DOHH2 (cell line): ENCODE measurements around the gene CAPN1.
"Not testable (repeated sequence)": the region's sequence is repeated elsewhere in the genome, so short reads cannot be mapped to it uniquely, and the experiment has no call there.

Source experiments
- CTCF ChIP-seq: fragments of 200-600 bp; sonication (generic); IDR thresholded peaks from one replicate; pipeline ENCODE4 v1.5.1; 2014; ENCODE audit warnings: antibody characterized with exemption, mild to moderate bottlenecking, low read depth, low read length; ENCODE audit not compliant: poor library complexity, severe bottlenecking
- EZH2phosphoT487 ChIP-seq: fragments of 200-600 bp; sonication (generic); IDR thresholded peaks from 2 replicates; pipeline ENCODE4 v1.6.1; 2017; ENCODE audit warnings: borderline replicate concordance, mild to moderate bottlenecking, antibody characterized with exemption, low read length, moderate library complexity, mixed read lengths

DNA sequence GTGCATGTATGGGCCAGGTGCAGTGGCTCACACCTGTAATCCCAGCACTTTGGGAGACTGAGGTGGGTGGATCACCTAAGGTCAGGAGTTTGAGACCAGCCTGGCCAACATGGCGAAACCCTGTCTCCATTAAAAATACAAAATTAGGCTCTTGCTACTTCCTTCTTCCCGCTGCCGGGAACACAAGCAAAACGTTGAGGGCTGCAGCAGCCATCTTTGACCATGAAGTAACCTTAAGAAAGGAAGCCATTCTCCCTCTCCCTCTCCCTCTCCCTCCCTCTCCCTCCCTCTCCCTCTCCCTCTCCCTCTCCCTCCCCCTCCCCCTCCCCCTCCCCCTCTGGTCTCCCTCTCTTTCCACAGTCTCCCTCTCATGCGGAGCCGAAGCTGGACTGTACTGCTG, 56.6 kb downstream of the CAPN1 start:
- TF ChIP-seq CTCF, EZH2phosphoT487: not testable (repeated sequence)
